HG03460 (cell line): ENCODE results near the gene ALK.
"Not testable (repeated sequence)": the region's sequence is repeated elsewhere in the genome, so short reads cannot be mapped to it uniquely, and the experiment has no call there.

Experiments used
- ATAC-seq: cut with Tn5 transposase; IDR thresholded peaks from one replicate; pipeline ENCODE4 v1.9.1; 2021; ENCODE audit not compliant: unreplicated experiment

The ALK gene

DNA sequence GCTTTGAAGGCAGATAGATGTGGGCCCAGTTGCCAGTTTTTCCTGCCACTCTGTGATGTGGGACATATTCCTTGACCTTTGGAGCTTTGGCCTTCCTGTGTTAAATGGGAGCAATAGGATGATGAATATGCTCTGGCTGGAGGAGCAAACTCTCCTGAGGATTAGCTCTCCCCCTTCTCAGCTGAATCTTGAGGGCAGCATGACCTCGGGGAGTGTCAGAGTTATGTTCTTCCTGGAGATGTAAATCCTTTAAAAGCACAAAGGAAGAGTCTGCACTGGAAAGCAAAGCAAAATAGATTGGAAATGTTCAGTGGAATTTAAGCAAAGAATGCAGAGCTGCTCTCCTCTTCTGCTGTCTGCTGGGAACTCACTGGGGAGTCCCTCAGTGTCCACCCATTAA, 160.1 kb downstream of the ALK start:
- ATAC-seq, result no peak

DNA sequence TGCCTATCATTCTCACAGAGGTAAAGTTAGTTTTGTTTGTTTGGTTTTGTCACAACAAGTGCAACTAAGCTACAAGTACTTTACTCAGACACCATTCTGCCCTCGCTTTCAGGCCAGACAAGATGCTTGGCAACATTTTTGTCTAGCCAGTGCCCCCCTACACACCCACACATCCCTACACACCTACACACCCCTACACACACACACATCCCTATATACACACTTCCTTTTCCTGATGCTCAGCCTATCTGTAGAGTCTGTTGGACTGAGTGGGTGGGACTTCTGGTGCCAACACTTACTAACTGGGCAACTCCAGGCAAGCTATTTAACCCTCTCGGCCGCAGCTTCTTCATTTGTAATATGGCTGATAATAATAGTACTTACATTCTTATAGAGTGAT, 161.4 kb downstream of the ALK start:
- ATAC-seq, result no peak

DNA sequence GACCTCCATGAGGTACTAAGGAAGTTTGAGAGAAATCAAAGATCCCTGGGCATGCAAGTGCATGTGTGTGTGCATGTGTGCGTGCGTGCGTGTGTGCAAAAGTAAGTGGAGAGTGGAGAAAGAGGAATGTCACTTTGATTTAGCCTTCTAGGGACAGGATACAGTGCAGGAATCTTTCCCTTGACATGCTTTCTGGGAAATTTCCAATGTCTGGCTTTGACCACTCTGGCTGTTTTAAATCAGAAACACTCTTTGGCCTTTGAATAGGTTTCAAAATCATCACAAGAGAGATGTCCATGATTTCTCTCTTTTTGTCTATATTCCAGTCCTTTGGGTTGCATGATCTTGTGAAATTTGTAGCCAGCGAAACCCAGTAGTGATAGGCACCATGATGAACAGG, 162.0 kb downstream of the ALK start:
- no peak for ATAC-seq

DNA sequence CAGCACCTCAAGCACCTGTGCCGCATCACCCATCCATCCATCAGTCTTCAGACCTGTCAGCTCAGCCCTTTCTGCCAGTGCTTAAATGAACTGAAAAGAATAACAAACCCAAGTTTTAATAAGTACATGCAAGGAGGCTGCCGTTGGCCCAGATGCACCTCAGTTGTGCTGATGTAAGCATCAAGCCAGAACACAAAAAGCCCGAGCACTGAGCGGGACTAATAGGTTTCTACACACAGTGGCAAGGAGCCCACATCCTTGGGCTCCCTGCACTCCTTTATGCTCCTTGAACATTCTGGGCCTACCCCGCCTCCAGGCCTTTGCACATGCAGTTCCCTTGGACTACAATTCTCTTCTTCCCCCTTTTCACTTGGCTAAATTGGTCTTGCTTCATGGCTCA, 165.6 kb downstream of the ALK start:
- ATAC-seq, result no peak

DNA sequence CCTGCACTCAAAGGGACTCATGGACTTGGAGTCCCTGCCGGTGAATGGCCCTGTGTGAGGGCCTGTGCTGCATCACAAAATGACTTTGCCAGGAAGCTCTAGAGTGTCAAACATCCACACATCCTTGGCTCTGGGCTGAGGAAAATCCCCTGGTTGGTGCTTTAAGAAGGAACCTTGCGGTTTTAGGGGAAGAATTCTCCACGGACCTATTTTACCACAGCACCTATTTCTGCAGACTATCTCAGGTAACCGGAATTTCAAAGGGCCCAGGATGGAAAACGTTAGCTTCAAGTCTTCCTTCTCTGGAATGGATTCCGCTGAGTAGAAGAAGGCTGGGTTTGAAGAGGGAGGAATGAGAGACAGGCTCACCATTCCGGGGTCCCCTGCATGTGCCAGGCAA, 166.2 kb downstream of the ALK start:
- no peak for ATAC-seq

DNA sequence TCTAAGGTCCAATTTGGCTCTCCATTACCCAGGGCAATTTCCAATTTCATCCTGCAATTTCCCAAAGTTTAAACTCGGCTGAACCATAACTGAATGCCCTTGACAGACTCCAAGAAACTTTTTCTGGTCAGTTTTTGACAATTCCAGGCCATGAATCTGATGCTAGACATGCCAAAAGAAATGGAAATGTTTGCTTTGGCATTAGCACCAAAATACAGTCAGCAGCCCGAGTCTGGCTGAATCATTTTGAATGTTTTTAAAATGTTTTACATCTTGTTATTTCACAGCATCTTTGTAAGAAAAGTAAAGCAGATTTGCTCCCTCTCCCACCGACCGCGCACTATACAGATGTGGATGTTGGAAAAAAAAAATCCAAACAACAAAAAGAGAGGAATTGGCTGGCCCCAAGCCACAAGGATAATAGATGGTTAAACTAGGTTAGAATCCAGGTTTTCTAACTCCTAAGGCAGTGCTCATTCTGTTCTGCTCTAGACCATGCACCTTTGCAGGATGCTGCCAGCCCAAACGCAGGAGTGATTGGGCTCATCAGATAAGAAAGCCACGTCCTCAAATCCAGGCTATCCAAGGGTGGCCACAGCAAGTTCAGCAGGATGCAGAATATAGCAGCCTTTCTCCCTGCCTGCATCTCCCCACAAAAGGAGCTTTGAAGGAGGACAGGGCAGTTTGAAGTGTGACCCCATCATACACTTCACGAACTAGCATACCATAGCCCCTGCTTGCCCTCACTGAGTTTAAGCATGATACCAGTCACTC, 167.5 kb downstream of the ALK start:
- ATAC-seq, result no peak

DNA sequence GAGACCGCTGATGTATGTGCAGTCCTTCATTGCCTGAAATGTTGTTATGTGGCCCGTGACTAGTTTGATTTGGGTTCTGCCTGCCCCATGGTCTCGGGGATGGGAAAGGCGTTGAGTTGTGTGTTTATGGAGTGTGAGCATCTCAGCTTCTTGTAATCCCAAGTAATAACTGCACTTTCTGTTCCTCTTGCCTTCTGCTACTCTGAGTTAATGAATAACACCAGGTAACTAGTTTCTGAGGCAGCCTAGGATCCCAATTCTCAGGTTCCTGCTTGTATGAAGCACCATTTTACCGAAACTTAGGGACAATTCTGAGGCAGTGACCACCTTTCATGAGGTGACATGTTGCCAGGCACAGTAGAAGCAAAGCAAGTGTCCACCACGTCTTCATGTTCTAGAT, 170.0 kb downstream of the ALK start:
- ATAC-seq, result peak; percentile 52

DNA sequence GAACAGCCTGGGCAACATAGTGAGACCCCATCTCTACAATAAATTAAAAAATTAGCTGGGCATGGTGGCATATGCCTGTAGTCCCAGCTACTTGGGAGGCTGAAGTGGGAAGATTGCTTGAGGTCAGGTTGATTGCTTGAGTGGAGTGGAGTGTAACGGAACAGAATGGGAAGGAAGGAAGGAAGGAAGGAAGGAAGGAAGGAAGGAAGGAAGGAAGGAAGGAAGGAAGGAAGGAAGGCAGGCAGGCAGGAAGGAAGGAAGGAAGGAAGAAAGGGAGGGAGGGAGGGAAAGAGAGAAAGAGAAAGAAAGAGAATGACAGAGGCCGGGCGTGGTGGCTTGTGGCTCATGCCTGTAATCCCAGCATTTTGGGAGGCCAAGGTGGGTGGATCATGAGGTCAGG, 170.9 kb downstream of the ALK start:
- not testable (repeated sequence) for ATAC-seq

DNA sequence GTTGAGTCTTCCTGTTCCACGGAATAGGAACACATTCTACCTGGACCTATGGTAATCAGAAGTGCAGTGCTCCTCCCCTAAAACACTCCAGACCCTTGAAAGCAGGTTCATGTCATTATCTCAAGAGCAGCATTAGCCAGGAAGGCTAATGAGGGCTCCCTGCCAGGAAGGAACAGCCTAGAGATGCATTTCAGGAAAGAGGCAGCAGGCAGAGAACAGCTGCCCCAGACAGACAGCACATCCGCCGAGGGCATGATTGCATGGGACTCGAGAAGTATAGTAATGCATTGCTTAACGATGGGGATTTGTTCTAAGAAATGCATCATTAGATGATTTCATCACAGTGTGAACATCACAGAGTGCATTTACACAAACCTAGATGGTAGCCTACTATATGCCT, 171.5 kb downstream of the ALK start:
- no peak for ATAC-seq

DNA sequence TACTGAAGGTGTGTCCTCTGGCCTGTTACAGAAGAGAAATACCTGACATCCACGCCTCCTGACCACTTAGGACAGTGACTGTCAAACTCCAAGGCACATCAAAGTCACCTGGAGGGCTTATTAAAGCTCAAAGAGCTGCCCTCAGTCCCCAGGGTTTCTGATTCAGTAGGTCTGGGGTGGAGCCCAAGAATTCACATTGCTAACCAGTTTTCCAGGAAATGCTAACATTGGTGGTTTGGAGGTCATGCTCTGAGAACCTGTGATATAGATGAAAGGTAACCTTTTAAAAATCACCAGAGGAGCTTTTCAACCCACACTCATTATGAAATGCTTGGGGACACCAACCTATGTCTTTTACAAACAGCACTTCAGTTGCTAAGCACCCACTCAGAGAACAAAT, 172.3 kb downstream of the ALK start:
- ATAC-seq, result no peak

DNA sequence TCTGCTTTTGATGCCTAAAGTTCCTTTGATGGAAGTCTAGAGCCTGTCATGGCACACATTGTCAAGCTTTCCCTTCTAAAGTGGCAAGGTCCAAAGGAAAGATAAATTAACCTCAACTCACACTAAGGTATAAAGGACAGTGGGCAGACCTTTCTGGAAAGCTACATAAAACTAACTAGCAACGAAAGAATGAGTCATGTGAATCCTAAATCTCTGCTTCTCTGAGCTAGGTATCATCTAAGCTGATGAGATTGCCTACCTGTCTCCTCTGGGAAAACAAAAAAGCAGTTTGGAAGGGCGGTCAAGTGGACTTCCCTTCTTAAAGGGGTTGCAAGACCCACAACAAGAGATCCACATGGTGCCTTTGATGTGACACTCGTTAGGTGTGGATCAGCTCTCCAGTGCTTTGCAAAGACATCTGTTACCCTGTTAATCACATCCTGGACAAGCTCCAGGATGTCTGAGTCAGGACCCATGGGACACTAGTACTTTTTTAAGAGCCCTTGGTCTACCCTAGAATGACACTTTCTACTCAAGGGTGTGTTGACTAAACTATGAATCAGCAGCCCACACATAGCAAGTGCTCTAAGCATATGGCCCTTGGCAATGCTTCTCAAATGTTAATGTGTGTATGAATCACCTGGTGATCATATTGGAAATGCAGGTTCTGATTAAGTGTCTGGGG, 173.5 kb downstream of the ALK start:
- ATAC-seq, result peak; percentile 46

DNA sequence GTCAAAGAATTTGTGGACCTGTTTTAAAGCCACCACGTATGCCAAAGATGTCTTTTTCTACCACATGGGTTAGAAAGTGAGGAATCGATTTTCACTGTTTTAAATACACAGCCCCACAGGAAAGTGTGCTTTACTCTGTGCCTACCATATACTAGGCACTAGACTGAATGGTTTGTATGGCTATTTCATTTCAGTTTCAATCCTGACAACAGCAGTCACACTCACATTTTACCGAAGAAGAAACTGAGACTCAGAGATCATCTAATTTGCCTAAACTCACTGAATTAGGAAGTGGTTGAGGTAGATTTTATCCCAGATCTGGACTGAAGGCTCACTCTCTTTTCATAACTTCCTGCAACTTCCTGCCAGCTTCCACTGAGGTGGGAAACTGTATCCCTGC, 176.4 kb downstream of the ALK start:
- no peak for ATAC-seq

DNA sequence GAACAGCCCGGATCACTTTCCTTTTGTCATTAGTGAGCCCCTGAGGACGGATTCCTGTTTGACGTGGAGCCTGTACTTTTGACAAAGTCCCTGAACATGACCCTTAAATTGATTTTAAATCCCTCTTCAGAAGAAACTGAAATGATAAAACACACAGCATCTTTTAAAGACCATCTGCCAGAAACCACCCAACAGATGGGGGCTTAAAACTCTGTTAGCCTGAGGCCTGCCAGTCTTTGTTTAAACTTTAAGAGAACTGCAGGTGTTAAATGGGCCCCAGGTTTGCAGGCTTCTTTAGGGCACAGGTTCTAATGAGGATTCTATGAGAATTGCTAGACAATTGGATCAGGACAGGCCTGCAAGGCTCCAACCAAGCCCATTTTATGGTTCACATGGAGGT, 177.9 kb downstream of the ALK start:
- no peak for ATAC-seq

DNA sequence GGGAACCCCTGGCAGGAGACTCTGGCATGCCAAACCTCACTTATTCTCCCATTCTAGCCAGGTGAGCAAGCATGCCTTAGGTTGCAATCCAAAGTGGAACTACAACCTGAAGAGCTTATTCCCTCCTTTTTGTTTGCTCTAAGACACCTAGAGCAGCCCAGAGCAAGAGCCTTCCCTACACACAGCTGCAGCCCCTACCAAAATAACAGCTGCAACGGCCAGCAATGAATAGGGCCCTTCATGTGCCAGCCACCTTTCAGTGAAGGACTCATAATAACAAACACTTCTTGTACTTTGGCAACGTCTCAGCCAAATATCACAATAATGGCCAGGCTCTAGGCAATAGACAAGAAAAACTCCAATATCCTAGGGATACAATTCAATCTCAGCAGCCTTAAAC, 178.7 kb downstream of the ALK start:
- ATAC-seq, result no peak

DNA sequence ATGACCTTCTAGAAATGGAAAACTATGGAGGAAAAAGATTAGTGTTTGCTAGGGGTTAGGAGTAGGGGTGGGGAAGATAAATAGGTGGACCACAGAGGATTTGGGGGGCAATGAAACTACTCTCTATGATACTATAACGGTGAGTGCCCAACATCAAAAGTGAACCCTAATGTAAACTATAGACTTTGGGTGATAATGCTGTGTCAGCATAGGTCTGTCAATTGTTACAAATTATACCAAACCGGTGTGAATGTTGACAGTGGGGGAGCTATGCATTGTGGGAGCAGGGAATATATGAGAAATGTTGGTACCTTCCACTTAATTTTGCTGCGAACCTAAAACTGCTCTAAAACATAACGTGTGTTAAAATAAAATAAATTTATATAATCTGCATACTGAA, 180.3 kb downstream of the ALK start:
- ATAC-seq, result no peak

DNA sequence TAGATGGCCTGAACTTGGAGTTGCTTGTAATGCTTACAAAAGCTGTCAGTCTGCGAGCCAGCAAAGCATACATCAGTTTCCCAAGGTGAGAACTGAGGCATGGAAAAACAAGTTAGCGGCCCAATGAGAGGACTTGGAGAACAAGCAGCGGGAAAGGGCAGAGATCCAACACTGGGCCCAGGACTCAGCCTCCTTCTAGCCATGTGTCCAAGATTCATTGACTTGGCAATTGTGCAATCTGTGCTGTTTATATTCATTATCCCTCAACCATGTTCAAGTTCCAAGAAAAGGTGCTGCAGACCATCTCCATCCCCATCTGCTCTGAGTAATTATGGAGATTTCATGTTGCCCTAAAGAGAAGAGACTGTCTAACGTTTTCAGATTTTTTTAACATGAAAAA, 187.4 kb downstream of the ALK start:
- ATAC-seq, result no peak

DNA sequence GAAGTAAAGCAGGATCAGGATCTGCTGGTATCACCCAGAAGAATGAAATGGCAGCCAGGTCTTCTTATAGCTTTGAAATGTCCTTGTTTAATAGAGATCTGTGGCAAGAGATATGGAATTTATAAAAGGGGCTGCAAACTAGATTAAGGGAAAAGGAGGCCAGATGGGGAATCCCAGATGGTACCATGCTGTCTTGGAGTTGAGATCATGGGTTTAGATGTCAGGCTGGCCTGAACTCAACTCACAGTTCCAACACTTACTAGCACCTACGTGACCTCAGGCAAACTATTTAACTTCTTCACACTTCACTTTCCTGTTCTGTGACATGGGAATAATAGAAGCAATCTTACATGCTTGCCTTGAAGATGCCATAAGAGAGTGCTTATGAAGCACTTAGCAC, 188.2 kb downstream of the ALK start:
- ATAC-seq, result no peak

DNA sequence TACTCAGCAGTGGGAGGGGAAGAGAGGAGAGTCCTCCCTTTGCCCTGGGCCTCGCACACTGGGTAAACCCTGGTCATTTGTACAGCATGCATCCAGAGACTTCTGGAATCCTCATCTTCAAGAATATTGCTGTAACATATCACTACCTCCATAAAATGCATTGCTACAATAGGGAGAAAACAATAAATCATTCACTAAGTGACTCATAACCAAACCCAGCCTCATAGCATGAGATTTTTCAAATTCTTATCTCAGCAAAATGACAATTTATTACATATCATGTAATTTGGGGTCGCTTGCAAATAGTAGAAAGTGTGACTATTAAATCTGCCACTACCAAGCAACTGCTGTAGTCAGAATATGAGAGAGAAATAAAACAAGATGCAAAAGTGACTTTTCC, 189.4 kb downstream of the ALK start:
- no peak for ATAC-seq

DNA sequence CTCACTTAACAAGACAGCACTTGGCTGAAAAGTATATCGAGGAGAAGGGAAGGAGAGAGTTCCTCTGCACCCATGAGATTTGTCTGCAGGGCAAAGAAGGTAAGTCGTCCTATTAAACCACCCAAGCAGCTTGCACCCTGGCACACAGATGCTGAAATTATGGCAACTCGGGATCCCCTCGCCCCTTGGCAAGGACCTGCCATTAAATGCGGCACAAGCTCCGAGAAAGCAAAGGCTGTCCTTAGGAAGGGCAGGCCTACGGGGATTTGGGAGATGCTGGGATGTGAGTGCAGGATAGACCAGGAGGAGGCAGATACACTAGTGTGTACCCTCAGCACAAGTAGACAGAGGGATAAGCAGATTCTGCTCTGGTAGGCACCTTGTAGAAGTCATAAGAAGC, 191.5 kb downstream of the ALK start:
- no peak for ATAC-seq

DNA sequence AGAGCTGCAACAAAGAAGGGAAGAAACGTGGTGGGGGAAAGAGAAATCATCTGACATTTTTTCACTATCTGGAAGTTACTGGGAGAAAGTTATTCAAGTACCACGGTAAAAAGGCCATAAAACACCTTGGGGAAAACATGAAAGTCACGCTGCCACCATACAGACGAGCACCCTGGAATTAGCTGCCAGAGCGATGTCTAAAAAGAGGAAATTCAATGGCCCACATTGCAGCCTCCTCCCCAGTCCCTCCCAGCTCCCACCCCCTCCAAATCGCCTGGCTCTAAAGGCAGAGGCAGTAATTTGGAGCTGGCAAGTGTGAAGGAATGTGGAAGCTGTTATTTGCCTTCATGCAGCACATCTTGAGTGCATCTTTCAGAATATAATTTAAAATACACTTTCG, 192.0 kb downstream of the ALK start:
- no peak for ATAC-seq

DNA sequence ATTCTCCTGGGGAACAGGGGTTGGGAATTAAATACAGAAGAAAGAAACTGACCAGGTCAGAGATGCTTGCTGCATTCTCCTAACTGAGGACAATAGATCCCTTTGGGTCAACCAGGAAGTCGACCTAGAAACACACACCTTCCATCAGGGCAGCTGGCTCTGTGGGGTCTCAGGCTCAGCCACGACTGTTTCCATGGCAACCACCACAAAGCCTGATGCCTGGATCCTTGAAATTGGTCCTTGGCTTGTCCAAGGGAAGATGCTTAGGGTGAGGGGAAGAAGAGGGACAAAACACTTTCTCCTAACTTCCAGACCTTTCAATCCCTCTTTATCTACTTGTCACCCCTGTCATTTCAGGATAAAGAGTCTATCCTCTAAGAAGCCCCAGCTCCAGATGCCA, 194.4 kb downstream of the ALK start:
- ATAC-seq, result no peak

DNA sequence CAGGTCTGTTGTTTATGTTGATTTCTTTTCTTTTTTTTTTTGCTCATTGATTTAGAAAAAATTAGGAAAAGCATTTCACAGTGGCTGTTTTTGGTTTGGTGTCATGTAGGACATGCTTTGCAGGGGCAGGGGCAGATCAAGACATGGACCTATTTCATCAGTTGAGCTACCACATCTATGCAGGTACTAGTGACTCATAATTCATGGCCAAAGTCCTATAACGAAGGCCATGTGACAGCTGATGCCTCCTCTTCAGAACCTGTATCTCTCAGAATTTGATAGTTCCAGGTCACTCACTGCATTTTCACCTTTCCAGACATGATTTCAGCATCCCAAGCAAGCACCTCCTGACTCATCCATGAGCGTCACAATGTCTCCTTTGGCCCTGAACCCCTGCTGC, 195.8 kb downstream of the ALK start:
- ATAC-seq, result no peak

DNA sequence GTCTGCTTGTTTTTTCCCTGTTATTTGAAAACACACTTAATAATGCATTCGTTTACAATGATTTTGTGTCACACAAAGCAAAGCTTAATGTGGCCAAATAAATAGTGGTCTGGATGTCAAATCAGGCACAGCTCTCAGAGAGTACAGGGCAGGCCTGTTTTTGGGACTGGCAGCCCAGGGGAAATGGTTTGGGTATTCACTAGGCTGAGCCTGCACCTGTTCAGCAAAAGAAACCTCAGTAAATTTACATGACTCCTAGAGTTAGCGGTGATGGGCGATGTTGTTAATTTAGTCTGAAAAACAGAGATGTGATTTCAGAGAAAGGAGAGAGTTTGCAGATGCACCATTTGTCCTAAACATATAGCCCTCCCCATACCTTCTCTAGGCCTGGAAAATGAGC, 197.1 kb downstream of the ALK start:
- no peak for ATAC-seq
